NOMO-1 treated with dmso at 0.1 percent for 144 hours (cell line): Measurements from ENCODE around the gene CAMK1D.

Experiments
- DNase-seq: peaks from one replicate; lab custom pipeline; 2025; ENCODE audit not compliant: unreplicated experiment; lab: John Stamatoyannopoulos, UW

The CAMK1D gene

GRCh38 chr10:12780634-12781601, 431.6 kb downstream of the CAMK1D start:
- DNase-seq = no peak

- no peak for DNase-seq
These were observed 432.6 kb downstream of the CAMK1D start for GRCh38 chr10:12781976-12782375.

- DNase-seq = peak; percentile 17
These were observed 433.2 kb downstream of the CAMK1D start for GRCh38 chr10:12782537-12782936.

GRCh38 chr10:12783293-12783692, 433.9 kb downstream of the CAMK1D start:
- no peak for DNase-seq

- no peak for DNase-seq
These were observed 435.3 kb downstream of the CAMK1D start for GRCh38 chr10:12784646-12785045.

GRCh38 chr10:12785415-12785831, 436.1 kb downstream of the CAMK1D start:
- DNase-seq = no peak

GRCh38 chr10:12787297-12787696, 437.9 kb downstream of the CAMK1D start:
- DNase-seq = no peak

- DNase-seq = no peak
These were observed 438.9 kb downstream of the CAMK1D start for GRCh38 chr10:12788277-12788676.

- no peak for DNase-seq
These were observed 440.9 kb downstream of the CAMK1D start for GRCh38 chr10:12790270-12790669.

- DNase-seq = no peak
These were observed 442.4 kb downstream of the CAMK1D start for GRCh38 chr10:12791728-12792127.

GRCh38 chr10:12792889-12793556, 443.7 kb downstream of the CAMK1D start:
- no peak for DNase-seq

- no peak for DNase-seq
These were observed 446.2 kb downstream of the CAMK1D start for GRCh38 chr10:12795315-12796110.

- DNase-seq = no peak
These were observed 447.2 kb downstream of the CAMK1D start for GRCh38 chr10:12796401-12797160.

GRCh38 chr10:12797471-12798262, 448.3 kb downstream of the CAMK1D start:
- no peak for DNase-seq

GRCh38 chr10:12799144-12799543, 449.8 kb downstream of the CAMK1D start:
- no peak for DNase-seq

- no peak for DNase-seq
These were observed 450.4 kb downstream of the CAMK1D start for GRCh38 chr10:12799714-12800113.

- no peak for DNase-seq
These were observed 451.0 kb downstream of the CAMK1D start for GRCh38 chr10:12800302-12800701.

- no peak for DNase-seq
These were observed 452.1 kb downstream of the CAMK1D start for GRCh38 chr10:12801214-12802087.

GRCh38 chr10:12803776-12804175, 454.4 kb downstream of the CAMK1D start:
- no peak for DNase-seq
